Activated naive CD8-positive, alpha-beta T cell (primary cell): Measurements from ENCODE around the gene DARS1.
"Not testable (repeated sequence)": the region's sequence is repeated elsewhere in the genome, so short reads cannot be mapped to it uniquely, and the experiment has no call there.

Source experiments
- H3K27ac Mint-ChIP-seq: one replicate; pipeline ENCODE4 v1.8.0; 2021; ENCODE audit warnings: mixed read lengths
- H3K27me3 Mint-ChIP-seq: one replicate; pipeline ENCODE4 v1.8.0; 2021; ENCODE audit warnings: mixed read lengths
- H3K36me3 Mint-ChIP-seq: one replicate; pipeline ENCODE4 v1.8.0; 2021; ENCODE audit warnings: mixed read lengths
- H3K4me1 Mint-ChIP-seq: one replicate; pipeline ENCODE4 v1.8.0; 2021; ENCODE audit warnings: low read depth, mixed read lengths
- H3K4me3 Mint-ChIP-seq: one replicate; pipeline ENCODE4 v1.8.0; 2021; ENCODE audit warnings: mild to moderate bottlenecking, mixed read lengths
- H3K9me3 Mint-ChIP-seq: one replicate; pipeline ENCODE4 v1.8.0; 2021; ENCODE audit warnings: low read depth, mixed read lengths

The DARS1 gene

DNA sequence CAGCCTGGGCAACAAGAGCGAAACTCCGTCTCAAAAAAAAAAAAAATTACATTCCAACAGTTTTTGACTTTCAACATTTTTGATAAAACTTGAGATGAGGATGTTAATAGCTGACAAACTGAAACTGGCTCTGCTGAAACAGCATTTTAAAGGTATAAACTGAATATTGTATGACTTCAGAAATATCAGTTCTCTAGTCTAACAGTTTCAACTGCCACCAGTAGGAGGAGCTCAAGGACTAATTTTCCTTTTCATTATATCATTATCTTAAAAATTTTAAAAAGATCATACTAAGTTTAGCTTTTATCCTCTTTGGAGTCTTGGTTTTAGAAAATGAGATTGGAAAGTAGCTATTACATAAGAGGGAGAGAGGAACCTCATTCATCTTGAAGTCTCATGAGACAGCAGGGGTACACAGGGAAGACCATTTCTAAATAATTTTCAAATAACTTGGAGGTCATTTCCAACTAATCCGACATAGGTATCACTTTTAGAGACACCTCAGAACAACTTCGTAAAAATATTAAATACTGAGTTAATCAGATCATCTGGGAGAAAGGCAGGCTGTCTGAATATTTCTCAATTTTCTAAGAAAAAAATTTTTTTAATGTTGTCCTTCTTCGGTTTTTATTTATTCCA lies 71.6 kb downstream of the DARS1 start:
- no peak overlapping the region for H3K4me3 Mint-ChIP-seq
- H3K36me3 Mint-ChIP-seq: peaks cover 13% of the 10 kb centered on the region
- peaks cover 9% of the 10 kb centered on the region for H3K4me1 Mint-ChIP-seq
- no peaks in the 10 kb centered on the region for H3K27me3 Mint-ChIP-seq
- peak overlapping the region; percentile 75 for H3K27ac Mint-ChIP-seq
- H3K9me3 Mint-ChIP-seq: no peaks in the 10 kb centered on the region

DNA sequence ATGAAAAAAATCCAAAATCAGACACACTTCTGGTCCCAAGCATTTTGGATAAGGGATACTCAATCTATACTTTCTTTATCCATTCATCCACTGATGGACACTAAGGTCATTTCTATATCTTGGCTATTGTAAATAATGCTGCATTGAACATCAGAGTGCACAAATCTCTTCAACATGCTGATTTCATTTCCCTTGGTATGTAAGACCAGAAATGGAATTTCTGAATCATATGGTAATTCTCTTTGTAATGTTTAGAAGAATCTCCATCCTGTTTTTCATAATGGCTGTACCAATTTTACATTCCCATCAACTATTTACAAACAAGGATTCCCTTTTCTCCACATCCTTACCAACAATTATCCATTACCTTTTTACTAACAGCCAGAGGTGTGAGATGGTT lies 75.5 kb downstream of the DARS1 start:
- Mint-ChIP-seq H3K4me1 (peaks cover 2% of the 10 kb centered on the region), H3K4me3 (no peak overlapping the region), H3K27ac (no peak overlapping the region), H3K36me3 (peaks cover 18% of the 10 kb centered on the region), H3K27me3 (no peaks in the 10 kb centered on the region), H3K9me3 (no peaks in the 10 kb centered on the region)

GRCh38 chr2:135905679-135906078 lies 79.7 kb downstream of the DARS1 start:
- no peak overlapping the region for H3K4me3 Mint-ChIP-seq
- no peaks in the 10 kb centered on the region for H3K27me3 Mint-ChIP-seq
- peaks cover 16% of the 10 kb centered on the region for H3K36me3 Mint-ChIP-seq
- H3K27ac Mint-ChIP-seq: no peak overlapping the region
- no peaks in the 10 kb centered on the region for H3K9me3 Mint-ChIP-seq
- H3K4me1 Mint-ChIP-seq: peaks cover 2% of the 10 kb centered on the region

DNA sequence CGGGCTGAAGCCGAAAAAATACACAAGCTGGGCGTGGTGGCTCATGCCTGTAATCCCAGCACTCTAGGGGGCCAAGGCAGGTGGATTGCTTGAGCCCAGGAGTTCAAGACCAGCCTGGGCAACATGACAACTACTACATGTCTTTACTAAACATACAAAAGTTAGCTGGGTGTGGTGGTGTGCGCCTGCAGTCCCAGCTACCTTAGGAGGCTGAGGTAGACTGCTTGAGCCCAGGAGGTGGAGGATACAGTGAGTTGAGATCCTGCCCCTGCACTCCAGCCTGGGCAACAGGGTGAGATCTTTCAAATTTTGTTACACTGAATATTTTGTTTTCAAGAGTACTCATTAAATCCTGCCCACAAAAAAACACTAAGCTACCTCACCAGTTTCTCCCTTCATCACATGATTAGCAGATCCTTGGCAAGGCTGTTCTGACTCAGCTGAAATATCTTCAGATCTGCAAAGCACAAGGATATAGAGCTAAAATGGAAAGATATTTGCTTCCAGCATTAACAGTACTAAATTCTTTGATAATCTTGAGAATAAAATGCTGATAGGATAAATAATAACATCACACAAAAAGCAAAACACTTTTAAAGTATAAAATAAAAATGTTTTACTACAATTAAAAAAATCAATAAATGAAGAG lies 81.0 kb downstream of the DARS1 start:
- H3K4me3 Mint-ChIP-seq: no peak overlapping the region
- peaks cover 12% of the 10 kb centered on the region for H3K36me3 Mint-ChIP-seq
- H3K27me3 Mint-ChIP-seq: no peaks in the 10 kb centered on the region
- peak overlapping the region; percentile 29 for H3K27ac Mint-ChIP-seq
- H3K9me3 Mint-ChIP-seq: no peaks in the 10 kb centered on the region
- no peaks in the 10 kb centered on the region for H3K4me1 Mint-ChIP-seq

DNA sequence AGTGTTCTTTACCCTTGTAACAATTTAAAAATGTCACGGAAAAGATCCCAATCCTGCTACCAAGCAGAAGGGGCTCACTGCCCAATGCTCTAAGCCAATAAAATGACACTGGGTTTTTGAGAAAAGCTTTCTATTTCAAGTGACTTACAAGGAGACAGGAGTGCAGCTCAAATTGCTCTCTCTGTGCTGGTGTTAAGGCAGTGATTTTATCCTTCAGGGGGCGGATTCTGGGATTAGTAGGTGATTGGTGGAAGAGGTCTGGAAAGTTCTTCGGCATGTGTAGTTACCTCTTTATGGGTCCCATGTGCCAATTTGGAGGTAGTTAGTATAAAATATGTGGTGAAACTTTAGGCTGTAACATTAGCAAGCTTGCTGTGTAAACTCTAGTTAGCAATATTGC lies 81.8 kb downstream of the DARS1 start:
- Mint-ChIP-seq H3K9me3 (no peaks in the 10 kb centered on the region), H3K27ac (no peak overlapping the region), H3K27me3 (no peaks in the 10 kb centered on the region), H3K4me3 (no peak overlapping the region), H3K4me1 (no peaks in the 10 kb centered on the region), H3K36me3 (peaks cover 10% of the 10 kb centered on the region)

DNA sequence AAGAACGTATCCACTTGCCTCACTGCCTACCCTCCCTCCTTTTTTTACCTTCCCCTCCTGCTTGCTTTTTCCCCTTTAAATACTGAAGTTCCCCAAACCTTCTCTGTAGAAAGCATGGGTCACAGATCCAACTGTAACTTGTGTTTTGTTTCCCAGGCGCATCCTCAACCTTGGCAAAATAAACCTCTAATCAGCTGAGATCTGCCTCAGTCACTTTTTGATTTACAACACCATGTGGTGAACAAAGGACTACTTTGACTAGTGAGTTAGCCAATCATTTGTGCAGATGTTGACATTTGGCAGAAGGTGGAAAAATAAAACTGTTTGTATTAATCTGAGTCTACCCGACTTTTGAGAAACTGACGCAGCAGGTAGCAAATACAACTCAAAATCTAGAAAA lies 85.9 kb downstream of the DARS1 start:
- no peaks in the 10 kb centered on the region for H3K27me3 Mint-ChIP-seq
- no peaks in the 10 kb centered on the region for H3K4me1 Mint-ChIP-seq
- no peak overlapping the region for H3K4me3 Mint-ChIP-seq
- no peak overlapping the region for H3K27ac Mint-ChIP-seq
- no peaks in the 10 kb centered on the region for H3K9me3 Mint-ChIP-seq
- peaks cover 5% of the 10 kb centered on the region for H3K36me3 Mint-ChIP-seq

DNA sequence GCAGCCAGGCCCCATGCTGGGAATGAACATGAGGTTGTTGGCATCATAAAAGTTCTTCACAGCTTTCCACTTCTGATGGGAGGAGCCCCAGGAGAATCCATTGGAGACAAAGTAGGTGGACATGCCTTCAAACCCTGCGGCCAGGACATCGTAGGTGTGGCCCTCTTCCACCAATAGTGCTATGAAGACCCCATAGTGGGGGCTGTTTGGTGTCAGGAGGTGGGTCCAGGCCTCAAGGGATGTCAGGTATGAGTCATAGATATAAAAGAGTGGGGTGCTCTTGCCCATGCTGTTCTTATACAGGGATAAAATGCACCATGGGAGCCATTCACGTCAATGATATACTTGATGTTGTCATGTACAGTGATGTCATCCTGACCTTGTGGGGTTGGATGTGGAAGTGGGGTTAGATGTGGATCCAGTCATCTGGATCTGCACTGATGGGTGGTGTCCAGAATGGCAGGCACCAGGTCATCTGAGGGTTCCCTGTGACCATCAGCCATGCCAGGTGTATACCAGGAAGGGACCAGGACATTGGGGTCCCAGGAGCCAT lies 87.1 kb downstream of the DARS1 start:
- Mint-ChIP-seq H3K4me1 (no peaks in the 10 kb centered on the region), H3K4me3 (no peak overlapping the region), H3K27me3 (no peaks in the 10 kb centered on the region)

GRCh38 chr2:135894930-135895329 lies 90.5 kb downstream of the DARS1 start:
- H3K27me3 Mint-ChIP-seq: no peaks in the 10 kb centered on the region
- H3K36me3 Mint-ChIP-seq: peaks cover 3% of the 10 kb centered on the region
- no peak overlapping the region for H3K4me3 Mint-ChIP-seq
- no peaks in the 10 kb centered on the region for H3K4me1 Mint-ChIP-seq
- H3K9me3 Mint-ChIP-seq: no peaks in the 10 kb centered on the region
- no peak overlapping the region for H3K27ac Mint-ChIP-seq

More for the DNA sequence above, 87.1 kb downstream of the DARS1 start:
- Mint-ChIP-seq H3K9me3 (no peaks in the 10 kb centered on the region), H3K36me3 (peaks cover 5% of the 10 kb centered on the region), H3K27ac (no peak overlapping the region)

DNA sequence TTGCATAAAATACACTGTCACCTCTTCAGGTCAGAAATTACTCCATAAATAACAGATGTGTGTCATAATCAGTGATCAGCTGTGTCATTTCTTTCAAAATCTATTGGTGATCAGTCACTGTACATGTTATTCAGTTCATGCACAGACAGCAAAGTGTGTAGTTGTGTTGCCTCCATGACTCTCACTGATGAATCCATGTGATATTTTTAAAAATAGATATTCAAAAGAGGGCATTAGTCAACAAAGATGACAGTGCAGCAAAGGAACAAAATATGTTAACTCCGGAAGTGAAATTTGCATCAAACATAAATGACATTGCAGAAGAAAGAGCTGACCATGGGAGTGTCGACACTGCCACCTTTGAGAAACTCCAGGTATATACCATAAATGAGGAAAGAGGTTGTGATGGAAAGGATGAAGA lies 92.0 kb downstream of the DARS1 start:
- Mint-ChIP-seq H3K27me3 (no peaks in the 10 kb centered on the region), H3K4me1 (no peaks in the 10 kb centered on the region), H3K27ac (no peak overlapping the region), H3K36me3 (no peaks in the 10 kb centered on the region), H3K9me3 (no peaks in the 10 kb centered on the region), H3K4me3 (no peak overlapping the region)

DNA sequence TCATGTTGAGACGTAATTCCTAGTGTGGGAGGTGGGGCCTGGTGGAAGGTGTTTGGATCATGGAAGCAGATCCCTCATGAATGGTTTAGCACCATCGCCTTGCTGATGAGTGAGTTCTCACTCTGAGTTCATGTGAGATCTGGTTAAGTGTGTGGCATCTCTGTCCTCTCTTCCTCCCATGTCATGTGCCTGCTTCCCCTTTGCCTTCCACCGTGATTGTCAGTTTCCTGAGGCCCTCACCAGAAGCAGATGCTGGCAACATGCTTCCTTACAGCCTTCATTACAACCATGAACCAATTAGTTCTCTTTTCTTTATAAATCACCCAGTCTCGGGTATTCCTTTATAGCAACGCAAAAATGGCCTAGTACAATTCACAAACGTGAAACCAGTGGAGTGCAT lies 94.6 kb downstream of the DARS1 start:
- no peaks in the 10 kb centered on the region for H3K27me3 Mint-ChIP-seq
- H3K27ac Mint-ChIP-seq: no peak overlapping the region
- H3K4me3 Mint-ChIP-seq: no peak overlapping the region
- no peaks in the 10 kb centered on the region for H3K36me3 Mint-ChIP-seq
- H3K9me3 Mint-ChIP-seq: no peaks in the 10 kb centered on the region
- H3K4me1 Mint-ChIP-seq: peaks cover 4% of the 10 kb centered on the region

DNA sequence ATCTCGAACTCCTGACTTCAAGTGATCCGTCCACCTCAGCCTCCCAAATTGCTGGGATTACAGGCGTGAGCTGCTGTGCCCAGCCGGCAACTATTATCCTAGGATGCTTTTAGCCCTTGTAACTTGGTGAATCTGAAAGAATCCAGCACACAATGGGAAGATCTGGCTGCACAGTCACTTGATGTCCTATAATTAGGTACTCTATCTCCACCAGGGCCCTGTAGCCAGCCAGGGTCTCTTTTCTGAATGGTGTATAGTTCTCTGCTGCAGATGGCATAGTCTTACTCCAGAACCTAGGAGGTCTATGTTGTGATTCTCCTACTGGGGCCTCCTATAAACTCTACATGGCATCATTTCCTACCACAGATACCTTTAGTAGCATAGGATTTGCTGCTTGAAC lies 95.3 kb downstream of the DARS1 start:
- peaks cover 4% of the 10 kb centered on the region for H3K4me1 Mint-ChIP-seq
- no peaks in the 10 kb centered on the region for H3K36me3 Mint-ChIP-seq
- H3K9me3 Mint-ChIP-seq: no peaks in the 10 kb centered on the region
- H3K4me3 Mint-ChIP-seq: no peak overlapping the region
- no peaks in the 10 kb centered on the region for H3K27me3 Mint-ChIP-seq
- no peak overlapping the region for H3K27ac Mint-ChIP-seq

DNA sequence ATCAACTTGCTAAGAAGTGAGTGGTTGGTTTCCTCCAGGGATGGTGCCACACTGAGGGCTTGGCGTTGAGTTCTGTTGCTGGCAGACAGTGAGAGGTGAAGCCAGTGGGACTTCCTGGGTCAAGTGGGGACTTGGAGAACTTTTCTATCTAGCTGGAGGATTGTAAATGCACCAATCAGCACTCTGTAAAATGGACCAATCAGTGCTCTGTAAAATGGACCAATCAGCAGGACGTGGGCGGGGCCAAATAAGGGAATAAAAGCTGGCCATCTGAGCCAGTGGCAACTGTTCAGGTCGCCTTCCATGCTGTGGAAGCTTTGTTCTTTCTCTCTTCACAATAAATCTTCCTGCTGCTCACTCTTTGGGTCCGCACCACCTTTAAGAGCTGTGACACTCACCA lies 96.8 kb downstream of the DARS1 start:
- not testable (repeated sequence) for H3K9me3 Mint-ChIP-seq, H3K27me3 Mint-ChIP-seq, H3K36me3 Mint-ChIP-seq, H3K4me3 Mint-ChIP-seq, H3K4me1 Mint-ChIP-seq, H3K27ac Mint-ChIP-seq

DNA sequence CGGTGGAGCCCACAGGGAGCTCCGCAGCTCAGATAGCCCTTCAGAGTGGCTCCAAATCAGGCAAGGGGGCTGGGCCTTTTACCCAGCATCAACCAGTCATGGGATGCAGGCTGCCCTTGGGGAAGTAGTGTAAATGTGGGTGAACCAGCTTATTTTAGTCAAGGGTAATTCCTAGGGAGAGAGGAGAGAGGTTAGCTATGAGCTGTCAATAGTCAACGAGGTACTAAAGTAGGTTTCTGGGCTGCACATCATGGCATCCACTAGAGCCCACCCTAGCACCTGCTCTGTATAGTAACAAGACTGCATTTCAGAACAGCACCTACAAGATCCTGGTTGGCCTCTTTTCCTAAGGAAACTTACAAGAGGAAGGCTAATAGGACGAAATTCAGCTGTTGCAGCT lies 99.7 kb downstream of the DARS1 start:
- Mint-ChIP-seq H3K9me3 (no peaks in the 10 kb centered on the region), H3K4me3 (no peak overlapping the region), H3K27me3 (no peaks in the 10 kb centered on the region), H3K36me3 (no peaks in the 10 kb centered on the region), H3K4me1 (peaks cover 4% of the 10 kb centered on the region), H3K27ac (no peak overlapping the region)

GRCh38 chr2:135882415-135882814 lies 103.0 kb downstream of the DARS1 start:
- no peaks in the 10 kb centered on the region for H3K27me3 Mint-ChIP-seq

DNA sequence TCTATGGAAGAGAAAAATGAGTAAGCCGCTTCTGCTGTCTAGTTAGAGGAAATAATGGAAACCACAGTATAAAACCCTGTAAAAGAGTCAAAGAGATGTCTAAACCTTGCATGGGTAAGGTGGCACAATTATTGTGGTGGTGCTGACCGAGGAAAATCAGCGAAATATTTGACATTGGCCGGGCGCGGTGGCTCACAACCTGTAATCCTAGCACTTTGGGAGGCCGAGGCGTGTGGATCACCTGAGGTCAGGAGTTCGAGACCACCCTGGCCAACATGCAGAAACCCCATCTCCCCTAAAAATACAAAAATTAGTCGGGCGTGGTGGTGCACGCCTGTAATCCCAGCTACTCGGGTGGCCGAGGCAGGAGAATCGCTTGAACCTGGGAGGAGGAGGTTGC lies 108.7 kb downstream of the DARS1 start:
- not testable (repeated sequence) for H3K9me3 Mint-ChIP-seq, H3K27me3 Mint-ChIP-seq
- Mint-ChIP-seq H3K27ac (peak overlapping the region; percentile 94), H3K36me3 (peaks cover 17% of the 10 kb centered on the region), H3K4me1 (peaks cover 38% of the 10 kb centered on the region), H3K4me3 (peak overlapping the region; percentile 87)

More at GRCh38 chr2:135882415-135882814, 103.0 kb downstream of the DARS1 start:
- peaks cover 4% of the 10 kb centered on the region for H3K4me1 Mint-ChIP-seq
- H3K36me3 Mint-ChIP-seq: no peaks in the 10 kb centered on the region
- no peak overlapping the region for H3K27ac Mint-ChIP-seq
- H3K4me3 Mint-ChIP-seq: no peak overlapping the region
- no peaks in the 10 kb centered on the region for H3K9me3 Mint-ChIP-seq
